IMR-90 (cell line): Measurements from ENCODE around the gene DIRAS2. TPM values are rescaled to one million over a fixed set of nuclear protein-coding genes. Genes with fewer than 3 reads are reported as not detected.

ENCODE experiments used
- polyA plus RNA-seq, 3 experiments: library from polyadenylated mRNA; depleted of rRNA; stranded (reverse); fragments of >200 nt; gene quantifications; 2 replicates each; pipeline ENCODE4 v1.2.3, GENCODE V29; 2012; ENCODE audit warnings: low replicate concordance in 1 of 3
- total RNA-seq: library from RNA; depleted of rRNA; stranded (reverse); fragments of >200 nt; gene quantifications from 2 replicates; pipeline ENCODE4 v1.2.3, GENCODE V29; 2012; rRNA removed

The DIRAS2 gene
- total and polyA plus RNA-seq, 2 of the 4 experiments (the other 2 are of a cell fraction) = not detected

Other genes with a start within 250 kb of the DIRAS2 start
- gene SYK, start 159.0 kb upstream of the DIRAS2 start, total RNA-seq = not detected in 2 replicates
- gene SYK, start 159.0 kb upstream of the DIRAS2 start, polyA plus RNA-seq (2012; rRNA removed) = not detected in 2 replicates